Body of pancreas (tissue), 4 donors: ENCODE measurements around the gene PISD.

Source experiments
- CTCF ChIP-seq, 7 experiments: fragments of 450-650 bp in 4 of 7; fragments of 200-600 bp in 3 of 7; sonication (generic) in 3 of 7; IDR thresholded peaks; one replicate each; pipeline ENCODE4 v1.5.1; 2016 to 2019; ENCODE audit warnings: antibody characterized with exemption in 7 of 7
- POLR2A ChIP-seq, 3 donors: fragments of 450-650 bp; IDR thresholded peaks; one replicate each; pipeline ENCODE4 v1.6.1; 2016; ENCODE audit warnings: antibody characterized with exemption in 3 of 3, mild to moderate bottlenecking in 2 of 3

- TF ChIP-seq CTCF (IDR thresholded peaks at IDR 0.05) (no peak), POLR2A (IDR thresholded peaks at IDR 0.05) (no peak)
Measured at GRCh38 chr22:31627223-31627731, 34.7 kb downstream of the PISD start.
